Sigmoid colon (tissue), 4 donors: ENCODE measurements around the gene COPB2.

Experiments
- CTCF ChIP-seq, 4 experiments: fragments of 450-650 bp in 3 of 4; fragments of 200-600 bp in 1 of 4; IDR thresholded peaks; one replicate each; pipeline ENCODE4 v1.5.1; 2016 to 2019; ENCODE audit warnings: antibody characterized with exemption in 4 of 4, mild to moderate bottlenecking in 3 of 4, moderate library complexity in 2 of 4
- POLR2A ChIP-seq, 2 donors: fragments of 450-650 bp; IDR thresholded peaks; one replicate each; pipeline ENCODE4 v1.6.1; 2016; ENCODE audit warnings: antibody characterized with exemption in 2 of 2, mild to moderate bottlenecking in 2 of 2, moderate library complexity in 2 of 2
- POLR2AphosphoS5 ChIP-seq, 4 donors: sonication (generic); formaldehyde crosslinking; IDR thresholded peaks; one replicate each; pipeline ENCODE4 v1.6.1; 2017; ENCODE audit warnings: antibody characterized with exemption in 4 of 4

DNA sequence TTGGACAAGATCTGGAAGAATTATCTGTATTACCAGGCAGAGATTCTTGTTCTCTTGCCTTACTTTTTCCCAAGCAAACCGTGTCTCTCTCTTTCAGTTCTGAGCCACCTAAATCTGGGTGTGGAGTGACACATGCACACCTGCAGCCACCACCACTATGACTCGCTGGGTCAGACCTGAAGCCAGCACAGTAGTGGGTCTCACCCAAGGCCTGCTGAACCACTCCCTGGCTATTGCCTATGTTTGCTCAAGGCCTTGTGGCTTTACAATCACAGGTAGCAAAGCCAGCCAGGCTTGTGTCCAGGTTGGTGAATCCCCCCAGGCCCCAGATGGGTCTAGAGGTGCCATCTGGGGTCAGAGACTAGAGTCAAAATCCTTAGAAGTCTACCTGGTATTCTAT, 28.7 kb upstream of the COPB2 start:
- no peak for TF ChIP-seq CTCF (IDR thresholded peaks at IDR 0.05)
- no peak for TF ChIP-seq POLR2A (IDR thresholded peaks at IDR 0.05)
- no peak for TF ChIP-seq POLR2AphosphoS5 (IDR thresholded peaks at IDR 0.05)
